CD4-positive, alpha-beta T cell treated with Interleukin-4 for 1 hour (primary cell): Measurements from ENCODE around the gene CELF4.

Experiments used
- DNase-seq, 2 donors: peaks; one replicate each; pipeline ENCODE4 v3.0.0-alpha.2; 2020 to 2022

The CELF4 gene

DNA sequence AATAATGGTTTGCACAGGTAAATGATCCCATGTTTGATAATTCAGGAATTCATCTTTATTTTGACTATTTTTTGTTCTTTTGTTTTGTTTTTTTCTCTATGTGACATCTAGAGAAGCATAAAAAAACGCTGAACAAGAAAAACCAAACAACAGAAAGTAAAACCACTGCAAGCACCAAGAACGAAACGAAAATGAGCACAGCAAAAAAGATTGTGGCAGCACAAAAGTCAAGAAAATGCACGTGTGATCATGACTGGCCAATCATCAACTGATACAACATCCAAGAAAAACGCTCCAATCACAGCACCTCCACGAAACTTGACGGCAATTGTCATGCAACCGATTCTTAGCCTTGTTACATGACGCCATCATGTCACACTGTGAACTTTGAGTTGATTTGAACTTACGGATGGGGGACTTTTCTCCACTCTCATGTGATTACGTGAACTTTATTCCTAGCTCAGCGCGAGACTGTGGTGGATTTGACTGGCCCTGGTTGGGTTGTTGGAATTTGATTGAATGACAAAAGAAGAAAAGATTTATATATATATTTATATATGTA lies 318.7 kb downstream of the CELF4 start:
- no peak for DNase-seq

DNA sequence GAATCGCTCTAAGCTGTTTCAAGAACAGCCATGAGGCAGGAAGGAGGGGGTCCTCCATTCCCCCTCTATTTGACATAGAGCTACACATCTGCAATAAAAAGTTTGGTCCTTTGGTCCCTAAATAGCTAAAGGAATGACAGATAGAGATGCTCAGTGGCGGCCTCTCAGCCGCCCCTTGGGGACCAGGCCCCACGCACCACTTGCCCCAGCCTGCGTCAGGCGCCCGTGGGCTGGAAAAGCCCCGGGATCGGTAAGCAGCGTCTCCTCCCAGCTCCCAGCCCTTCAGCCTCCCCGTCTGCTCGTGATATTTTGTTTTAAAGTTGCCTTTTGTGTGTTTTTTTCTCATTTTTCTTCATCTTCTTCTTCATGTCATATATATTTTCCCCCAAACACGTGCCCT lies 321.0 kb downstream of the CELF4 start:
- no peak for DNase-seq

DNA sequence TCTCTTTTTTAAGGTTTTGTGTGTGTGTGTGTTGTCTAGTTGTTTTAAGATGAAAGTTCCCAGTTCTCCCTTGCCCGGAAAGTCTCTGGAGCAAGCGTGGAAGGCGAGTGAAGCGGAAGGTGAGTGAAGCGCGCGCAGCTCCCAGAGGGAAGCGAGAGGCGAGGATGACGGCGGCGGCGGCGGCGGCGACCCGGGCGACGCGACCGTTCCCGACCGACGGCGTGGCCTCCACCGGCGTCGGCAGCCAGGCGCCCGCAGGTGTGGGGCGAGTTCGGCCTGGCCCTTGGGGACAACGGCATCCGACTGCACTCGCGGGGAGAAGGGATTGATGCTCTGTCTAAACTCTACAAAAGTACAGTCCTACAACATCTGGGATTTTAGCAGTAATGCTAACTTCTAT lies 321.9 kb downstream of the CELF4 start:
- no peak for DNase-seq

DNA sequence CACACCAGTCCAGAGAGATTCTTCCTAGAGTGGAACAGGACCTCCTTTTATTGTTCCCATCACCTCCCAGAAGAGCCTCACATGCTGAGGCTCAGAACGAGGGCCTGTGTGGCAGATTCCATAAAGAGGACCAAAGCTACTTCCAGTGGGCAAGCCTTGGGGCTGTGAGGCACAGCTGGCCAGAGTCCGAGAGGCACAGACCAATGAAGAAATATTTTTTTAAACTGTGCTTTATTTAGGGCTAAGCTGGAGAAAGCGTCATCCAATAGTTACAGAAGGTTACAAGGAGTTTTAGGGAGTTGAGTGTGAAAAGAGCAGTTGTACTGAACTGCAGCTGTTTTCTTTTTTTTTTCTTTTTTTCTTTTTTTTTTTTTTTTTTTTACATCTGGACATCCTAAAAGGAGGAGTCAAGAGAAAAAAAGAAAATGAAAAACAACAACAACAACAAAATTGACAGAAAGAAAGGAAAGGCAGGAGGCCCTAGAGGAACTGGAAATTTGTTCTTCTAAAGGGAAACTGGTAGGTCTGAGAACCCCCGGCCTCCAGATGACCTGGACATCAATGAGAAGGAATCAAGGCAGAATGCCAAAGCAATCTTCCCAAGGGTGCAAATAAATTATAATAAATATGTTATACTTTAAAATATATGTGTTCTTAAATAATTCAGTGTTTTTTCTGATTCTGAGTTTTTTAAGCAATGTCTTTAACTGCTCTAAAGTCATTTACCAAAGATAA lies 322.6 kb downstream of the CELF4 start:
- DNase-seq: no peak

DNA sequence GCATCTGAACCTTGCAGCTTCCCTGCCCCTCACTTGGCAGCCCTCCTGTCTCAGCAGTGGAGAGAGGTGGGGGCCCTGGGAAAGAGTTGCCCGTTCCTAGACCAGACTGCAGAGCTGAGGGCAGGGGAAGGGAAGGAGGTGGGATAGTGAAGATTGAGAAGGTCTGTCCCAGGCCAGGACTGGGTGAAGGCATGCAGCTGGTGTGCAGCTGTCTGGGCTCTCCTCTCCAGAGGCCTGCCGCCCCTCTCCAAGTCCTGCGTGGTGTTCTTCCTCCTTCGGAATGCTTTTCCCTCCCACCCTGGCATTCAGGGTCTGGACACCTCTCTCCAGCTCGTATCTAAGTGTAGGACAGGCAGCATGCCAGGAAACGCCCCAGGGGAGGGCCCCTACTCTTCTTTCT lies 323.5 kb downstream of the CELF4 start:
- DNase-seq: no peak

DNA sequence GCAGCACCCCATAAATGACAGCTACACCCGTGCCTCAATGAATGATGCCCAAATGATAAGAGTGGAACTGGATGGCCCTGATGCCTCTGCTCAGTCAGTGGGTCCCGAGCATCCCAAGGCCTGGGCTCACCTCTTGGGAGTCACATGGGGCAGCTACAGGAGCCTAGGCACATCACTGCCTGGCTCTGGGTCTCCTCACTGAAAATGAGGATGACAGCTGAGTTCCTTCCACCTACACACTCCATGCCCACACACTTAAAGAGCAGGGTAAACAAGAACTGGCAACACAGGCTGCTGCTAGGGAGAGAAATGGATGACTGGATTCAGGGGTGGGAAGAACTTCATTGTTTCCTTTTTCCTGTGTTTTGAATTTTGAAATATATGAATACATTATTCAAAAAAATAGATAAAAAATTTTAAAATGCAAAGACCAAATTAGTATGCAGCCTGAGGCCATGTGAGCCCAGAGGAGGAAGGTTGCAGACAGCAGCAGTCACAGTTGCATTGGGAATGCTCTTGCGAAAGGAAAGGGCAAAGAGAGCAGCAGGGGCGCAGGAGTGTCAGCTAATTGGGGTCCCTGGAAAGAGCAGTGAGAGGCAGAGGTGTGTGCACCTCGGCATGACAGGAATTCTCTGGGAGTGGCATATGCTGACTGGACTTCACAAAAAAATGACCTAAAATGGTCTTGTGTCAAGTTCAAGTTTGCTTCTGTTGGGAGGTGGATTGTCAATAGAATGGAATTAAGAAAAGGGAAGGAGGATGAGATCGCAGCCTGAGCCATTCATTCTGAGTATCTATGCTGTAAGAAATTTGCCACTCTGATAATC lies 327.1 kb downstream of the CELF4 start:
- DNase-seq: no peak

DNA sequence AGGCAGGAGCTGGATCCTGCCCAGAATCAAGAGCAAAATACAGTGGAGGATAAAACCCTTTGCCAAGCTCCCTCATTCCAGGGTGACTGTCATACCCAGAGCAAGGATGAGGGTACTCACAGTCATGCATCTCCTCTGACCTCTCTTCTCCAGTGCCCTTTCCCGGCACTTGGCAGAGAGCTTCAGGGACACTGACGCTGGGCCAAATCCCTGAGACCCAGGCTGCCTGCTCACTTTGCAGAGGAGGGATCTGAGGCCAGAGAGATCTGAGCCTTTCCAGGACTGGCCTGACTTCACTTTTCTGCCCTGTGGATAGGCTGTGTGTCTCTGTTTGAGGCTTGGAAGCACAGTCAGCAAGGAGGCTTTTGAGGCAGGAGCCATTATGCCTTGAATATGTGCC lies 330.0 kb downstream of the CELF4 start:
- DNase-seq: no peak

DNA sequence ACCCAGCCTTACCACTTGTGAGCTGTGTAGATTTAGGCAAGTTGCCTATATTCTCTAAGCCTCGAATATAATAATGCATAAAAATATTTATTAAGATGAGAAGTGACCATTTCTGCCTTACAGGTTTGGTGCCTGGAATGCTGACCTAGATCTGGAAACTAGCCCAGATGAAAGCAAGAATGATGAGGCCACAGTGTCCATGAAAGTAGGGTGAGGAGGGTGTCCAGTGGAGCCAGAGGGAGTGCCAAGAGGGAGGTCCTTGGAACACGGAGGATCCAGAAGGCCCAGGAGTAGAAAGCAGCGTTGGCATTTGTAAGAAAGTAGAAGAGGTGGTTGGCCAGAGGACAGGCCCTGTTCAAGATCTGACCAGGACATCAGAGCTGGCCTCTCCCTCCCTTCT lies 334.3 kb downstream of the CELF4 start:
- no peak for DNase-seq

DNA sequence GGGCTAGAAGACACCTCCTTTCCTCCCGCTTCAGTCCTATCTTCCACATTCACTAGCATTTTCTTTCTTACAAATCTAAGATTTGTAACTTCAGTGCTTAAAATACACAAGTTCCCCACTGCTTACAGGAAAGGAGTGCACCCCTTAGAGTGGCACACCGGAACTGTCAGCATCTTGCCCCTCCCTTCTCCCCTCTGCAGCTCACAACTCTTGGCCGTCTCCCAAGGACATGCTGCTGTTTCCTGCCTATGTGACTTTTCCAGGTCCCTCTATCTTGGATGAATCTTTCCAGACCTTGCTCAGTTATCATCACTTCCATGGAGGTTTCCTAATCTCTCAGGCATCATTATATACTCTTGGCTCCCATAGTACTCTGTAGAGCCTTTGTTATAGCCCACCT lies 334.8 kb downstream of the CELF4 start:
- no peak for DNase-seq

DNA sequence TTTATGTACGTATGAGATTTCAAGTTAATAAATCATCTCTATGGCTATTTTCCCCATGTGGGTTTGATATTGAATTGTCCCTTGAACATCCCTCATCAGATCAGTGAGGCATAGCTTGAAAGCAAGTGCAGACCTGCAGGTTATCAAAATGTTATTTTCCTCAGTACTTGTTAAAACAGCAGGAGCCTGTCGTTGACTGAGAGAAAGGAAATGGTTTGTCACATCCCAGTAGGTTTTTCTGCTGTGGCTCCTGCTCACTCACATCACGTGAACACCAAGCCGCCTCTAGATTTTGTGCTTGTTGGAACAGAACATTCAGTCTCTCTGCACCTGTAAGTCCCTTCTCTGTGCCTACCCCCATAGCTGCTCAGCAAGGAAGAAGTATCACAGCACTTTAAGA lies 340.3 kb downstream of the CELF4 start:
- no peak for DNase-seq

DNA sequence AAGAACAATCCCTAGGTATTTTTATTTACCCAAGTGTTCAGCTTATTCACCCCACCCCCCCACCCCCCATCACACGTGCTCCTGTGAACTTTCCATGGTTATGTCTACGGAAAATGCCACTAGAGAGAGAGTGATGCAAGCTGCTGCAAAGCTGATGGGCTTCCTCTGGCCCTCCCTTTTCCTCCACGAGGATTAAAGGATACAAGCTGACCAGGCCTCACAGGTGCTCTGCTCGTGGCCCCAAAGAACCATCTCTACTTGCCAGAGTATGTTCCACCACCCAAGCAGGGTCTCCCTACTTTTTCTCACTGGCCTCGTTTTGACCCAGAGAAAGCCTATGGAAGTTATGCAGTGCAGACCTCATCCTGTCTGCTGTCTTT lies 342.6 kb downstream of the CELF4 start:
- DNase-seq: no peak

DNA sequence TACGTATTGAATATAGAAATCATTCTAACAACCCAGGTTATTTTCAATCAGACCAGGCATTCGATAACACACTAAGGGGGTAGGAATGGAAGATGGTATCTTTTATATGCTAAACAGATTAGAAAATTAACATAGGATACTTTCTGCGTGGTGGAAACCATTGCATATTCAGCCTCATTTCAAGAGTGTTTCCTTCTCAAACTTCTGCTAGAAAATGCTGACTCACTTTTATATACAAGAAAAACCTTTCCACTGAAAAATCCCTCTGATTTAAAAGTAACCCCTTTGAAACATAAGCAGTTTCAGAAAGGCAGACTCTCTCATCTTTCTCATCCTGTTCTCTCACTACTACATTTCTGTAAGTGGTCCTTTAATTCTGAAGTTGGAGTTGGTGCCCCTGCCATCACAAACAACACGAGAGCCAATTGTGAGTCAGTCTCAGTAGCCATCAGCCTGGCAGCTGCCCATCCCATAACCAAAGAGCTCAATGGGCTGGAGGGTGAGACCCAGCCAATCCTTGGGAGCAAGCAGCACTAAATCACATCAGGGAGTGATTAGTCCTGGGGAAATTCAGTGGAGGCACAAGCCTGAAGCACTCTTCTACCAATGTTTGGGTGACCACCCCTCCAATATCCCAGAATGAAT lies 343.1 kb downstream of the CELF4 start:
- DNase-seq: no peak

DNA sequence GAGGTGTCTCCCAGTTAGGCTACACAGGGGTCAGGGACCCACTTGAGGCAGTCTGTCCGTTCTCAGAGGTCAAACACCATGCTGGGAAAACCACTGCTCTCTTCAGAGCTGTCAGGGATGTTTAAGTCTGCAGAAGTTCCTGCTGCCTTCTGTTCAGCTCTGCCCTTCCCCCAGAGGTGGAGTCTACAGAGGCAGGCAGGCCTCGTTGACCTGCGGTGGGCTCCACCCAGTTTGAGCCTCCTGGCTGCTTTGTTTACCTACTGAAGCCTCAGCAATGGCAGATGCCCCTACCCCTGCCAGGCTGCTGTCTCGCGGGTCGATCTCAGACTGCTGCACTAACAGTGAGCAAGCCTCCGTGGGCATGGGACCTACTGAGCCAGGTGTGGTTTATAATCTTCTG lies 346.3 kb downstream of the CELF4 start:
- DNase-seq: no peak

DNA sequence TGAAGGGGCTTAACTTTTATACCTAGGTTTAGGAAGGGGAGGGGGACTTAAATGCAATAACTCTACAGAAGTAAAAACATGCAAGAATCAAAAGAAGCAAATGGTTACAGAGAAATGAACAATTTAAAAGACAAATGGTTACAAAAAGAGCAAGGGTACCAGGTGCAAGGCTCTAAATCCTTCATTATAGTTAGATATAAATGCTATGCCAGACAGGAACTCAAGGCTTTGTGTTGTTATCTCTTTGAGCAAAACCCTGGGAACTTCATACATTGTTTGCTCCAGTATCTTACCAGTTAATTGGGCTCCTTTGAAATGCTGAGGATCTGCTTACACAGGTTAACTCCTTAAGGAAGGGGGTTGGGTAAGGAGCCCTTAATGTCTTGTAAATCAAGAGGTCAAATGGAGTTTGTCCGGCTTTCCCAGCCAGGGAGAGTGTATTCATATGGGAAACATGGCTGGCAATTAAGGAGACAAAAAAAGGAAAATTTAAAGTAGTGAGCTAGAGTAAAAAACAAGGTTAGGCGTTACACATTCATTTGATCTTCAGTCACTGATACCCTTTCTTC lies 347.5 kb downstream of the CELF4 start:
- DNase-seq: no peak

DNA sequence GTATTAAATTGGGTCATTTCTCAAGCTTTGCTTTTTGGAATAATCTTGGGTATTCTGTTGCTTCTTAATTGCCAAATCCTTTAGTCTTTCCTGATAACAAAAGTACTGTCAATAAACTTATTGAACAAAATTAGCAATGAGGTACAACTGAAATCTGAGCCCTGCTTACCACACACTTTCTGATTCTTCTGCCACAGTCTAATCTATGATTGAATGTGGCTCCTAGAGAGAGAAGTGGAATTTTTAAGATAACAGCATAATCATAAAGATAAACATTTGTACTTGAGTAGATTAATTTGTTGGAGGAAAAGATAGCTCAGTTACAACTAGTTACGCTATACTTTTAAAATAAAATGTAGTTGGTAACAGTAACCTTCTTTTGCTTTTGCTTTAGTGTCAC lies 354.8 kb downstream of the CELF4 start:
- DNase-seq: no peak

DNA sequence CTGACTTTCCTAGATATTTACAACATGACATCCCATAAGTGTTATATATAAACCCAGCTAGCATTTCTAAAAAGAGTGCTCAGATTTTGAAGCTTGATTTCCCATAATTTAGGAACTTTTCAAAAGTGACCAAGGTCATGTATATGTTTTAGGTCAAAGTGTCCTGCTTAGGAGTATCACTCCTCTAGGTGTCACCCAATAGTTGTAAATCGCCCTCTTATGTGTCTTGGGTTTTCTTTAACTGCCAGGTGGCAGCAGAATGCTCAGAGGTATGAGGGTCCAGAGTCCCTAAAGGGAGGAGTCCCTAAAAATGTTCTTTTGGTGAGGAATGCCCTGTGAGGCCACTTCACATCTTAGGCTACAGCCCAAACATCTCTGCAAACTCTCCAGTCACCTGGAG lies 358.3 kb downstream of the CELF4 start:
- no peak for DNase-seq

DNA sequence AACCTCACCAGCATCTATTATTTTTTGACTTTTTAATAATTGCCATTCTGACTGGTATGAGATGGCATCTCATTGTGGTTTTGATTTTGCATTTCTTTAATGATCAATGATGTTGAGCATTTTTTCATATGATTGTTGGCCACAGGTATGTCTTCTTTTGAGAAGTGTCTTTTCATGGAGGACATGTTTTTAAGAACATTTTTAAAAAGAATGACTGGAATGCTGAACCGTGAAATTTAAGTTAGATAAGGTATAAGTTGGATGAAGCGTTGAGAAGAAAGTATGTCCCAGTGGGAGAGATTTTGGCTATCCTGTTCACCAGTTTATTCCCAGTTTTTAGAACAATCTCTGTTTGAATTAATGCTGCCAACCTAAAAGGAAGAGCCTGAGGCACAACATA lies 365.9 kb downstream of the CELF4 start:
- no peak for DNase-seq
